ENCODE data around the gene ACP4.
"Not testable (repeated sequence)": the region's sequence is repeated elsewhere in the genome, so short reads cannot be mapped to it uniquely, and the experiment has no call there.

DNA sequence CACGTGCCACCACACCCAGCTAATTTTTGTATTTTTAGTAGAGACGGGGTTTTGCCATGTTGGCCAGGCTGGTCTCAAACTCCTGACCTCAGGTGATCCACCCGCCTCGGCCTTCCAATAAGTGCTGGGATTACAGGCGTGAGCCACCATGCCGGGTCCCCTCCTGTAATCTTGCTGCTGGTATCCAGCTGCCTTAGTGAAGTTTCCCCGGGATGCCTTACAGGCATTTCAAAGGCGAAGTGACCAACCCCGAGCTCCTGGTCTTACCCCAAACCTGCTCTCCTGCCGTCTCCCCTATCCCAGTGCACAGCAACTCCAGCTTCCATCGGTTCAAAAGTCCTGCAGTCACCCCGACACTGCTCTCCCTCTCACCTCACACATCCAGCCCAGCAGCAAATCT, 23.5 kb upstream of the ACP4 start:
- TF ChIP-seq, protein P1, sequence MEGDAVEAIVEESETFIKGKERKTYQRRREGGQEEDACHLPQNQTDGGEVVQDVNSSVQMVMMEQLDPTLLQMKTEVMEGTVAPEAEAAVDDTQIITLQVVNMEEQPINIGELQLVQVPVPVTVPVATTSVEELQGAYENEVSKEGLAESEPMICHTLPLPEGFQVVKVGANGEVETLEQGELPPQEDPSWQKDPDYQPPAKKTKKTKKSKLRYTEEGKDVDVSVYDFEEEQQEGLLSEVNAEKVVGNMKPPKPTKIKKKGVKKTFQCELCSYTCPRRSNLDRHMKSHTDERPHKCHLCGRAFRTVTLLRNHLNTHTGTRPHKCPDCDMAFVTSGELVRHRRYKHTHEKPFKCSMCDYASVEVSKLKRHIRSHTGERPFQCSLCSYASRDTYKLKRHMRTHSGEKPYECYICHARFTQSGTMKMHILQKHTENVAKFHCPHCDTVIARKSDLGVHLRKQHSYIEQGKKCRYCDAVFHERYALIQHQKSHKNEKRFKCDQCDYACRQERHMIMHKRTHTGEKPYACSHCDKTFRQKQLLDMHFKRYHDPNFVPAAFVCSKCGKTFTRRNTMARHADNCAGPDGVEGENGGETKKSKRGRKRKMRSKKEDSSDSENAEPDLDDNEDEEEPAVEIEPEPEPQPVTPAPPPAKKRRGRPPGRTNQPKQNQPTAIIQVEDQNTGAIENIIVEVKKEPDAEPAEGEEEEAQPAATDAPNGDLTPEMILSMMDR (IDR thresholded peaks at IDR 0.05 in 4 of 5, conservative IDR thresholded peaks at IDR 0.05 in 1 of 5), result not testable (repeated sequence)
- not testable (repeated sequence) for TF ChIP-seq POLR2A (IDR thresholded peaks at IDR 0.05)
